Fibroblast of the aortic adventitia (primary cell): ENCODE measurements around the gene PARD3B. TPM values are rescaled to one million over a fixed set of nuclear protein-coding genes. Genes with fewer than 3 reads are reported as not detected.

Experiments
- DNase-seq: peaks from one replicate; pipeline ENCODE4 v3.0.0-alpha.2; 2010; ENCODE audit warnings: low read depth
- H3K4me3 ChIP-seq: 2 replicates; pipeline ENCODE4 v1.5.1; 2011; ENCODE audit warnings: low read depth, mild to moderate bottlenecking, control low read depth, low read length, moderate library complexity
- CTCF ChIP-seq: IDR thresholded peaks from 2 replicates; pipeline ENCODE4 v1.5.1; 2011; ENCODE audit warnings: mild to moderate bottlenecking, low read length, control low read depth, inconsistent platforms; ENCODE audit not compliant: insufficient read depth
- total RNA-seq: library from RNA; depleted of rRNA; stranded (reverse); fragments of >200 nt; gene quantifications from 2 replicates; pipeline ENCODE4 v1.2.3, GENCODE V29; 2012; ENCODE audit warnings: low replicate concordance

The PARD3B gene
- total RNA-seq, 1 donor: 15.9 TPM

DNA sequence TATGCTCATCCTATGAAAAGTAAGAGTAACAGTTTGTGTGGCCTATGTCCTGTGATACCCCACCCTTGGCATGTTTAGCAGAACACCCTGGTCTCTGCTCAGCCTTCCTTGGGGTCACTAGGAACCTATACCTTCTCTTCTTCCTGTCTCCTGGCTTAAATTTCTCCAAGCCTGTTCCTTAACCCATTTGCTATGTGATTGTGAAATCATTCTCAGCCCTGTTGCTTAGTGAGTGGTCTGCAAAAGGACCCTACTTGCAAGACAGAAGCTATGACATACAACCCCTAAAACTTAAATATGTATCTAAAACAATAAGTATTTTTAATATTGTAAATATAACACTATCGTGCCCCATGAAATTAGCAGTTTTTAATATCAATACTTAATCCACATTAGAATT is 524.7 kb downstream of the PARD3B start:
- no peak for DNase-seq
- no peak overlapping the region for H3K4me3 ChIP-seq
- no peak for TF ChIP-seq CTCF

- no peak overlapping the region for H3K4me3 ChIP-seq
- DNase-seq: no peak
- no peak for TF ChIP-seq CTCF
Observed at GRCh38 chr2:205070889-205071288, 525.6 kb downstream of the PARD3B start.

DNA sequence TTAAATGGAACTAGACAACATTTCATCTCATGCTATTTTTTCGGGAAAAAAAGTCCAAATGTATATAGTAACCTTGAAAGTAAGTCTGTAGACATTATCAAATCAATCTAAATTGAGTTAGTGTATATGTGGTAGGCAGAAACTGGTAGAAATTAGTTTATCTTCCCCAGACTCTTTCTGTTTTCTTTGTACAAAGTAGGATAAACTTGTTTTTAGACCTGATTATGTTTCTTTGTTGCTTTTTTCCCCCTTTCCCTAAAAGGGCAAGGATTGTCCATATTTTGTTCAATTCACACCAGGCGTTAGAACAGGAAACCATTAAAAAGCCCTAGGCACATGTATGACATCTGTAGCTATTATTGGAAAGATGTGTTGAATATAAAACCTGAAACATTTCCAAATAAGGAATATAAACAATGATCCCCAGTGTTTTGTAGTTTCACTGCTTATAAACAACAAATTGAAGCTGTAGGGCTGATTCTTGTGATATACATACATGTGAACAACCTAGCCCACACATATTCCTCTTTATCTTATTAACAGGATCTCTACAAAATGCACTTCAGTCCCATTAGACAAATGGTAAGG is 528.3 kb downstream of the PARD3B start:
- no peak for DNase-seq
- no peak for TF ChIP-seq CTCF
- no peak overlapping the region for H3K4me3 ChIP-seq

DNA sequence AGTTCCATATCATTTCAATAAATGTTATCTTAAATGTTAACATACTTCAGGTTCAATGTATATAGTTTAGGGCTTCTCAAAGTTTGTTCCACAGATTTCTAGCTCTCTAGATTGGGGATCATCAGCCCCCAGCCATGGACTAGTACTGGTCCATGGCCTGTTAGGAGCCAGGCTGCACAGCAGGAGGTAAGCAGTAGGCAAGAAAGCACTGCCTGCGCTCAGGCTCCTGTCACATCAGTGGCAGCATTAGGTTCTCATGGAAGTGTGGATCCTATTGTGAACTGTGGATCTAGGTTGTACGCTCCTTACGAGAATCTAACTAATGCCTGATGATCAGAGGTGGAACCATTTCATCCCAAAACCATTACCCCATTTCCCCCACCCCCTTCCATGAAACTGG is 531.1 kb downstream of the PARD3B start:
- no peak for DNase-seq
- H3K4me3 ChIP-seq: no peak overlapping the region
- TF ChIP-seq CTCF: no peak

GRCh38 chr2:205077159-205077558 is 531.9 kb downstream of the PARD3B start:
- no peak overlapping the region for H3K4me3 ChIP-seq
- no peak for DNase-seq
- no peak for TF ChIP-seq CTCF

DNA sequence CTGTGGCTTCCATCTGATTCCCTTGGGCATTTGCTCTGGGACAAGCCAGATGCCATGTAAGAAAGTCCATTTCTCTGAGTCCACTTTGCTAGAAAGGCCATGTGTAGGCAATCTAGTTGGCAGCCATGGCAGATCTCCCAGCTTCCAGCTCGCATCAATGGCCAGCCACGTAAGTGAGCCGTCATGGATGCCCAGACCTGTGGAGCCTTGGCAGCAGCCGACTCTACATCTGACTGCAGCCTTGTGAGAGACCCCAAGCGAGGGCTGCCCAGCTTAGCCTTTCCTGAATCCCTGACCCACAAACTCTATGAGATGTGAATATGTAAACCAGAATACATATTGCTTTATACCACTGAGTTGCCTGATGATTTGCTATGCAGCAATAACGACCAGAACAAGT is 533.5 kb downstream of the PARD3B start:
- DNase-seq: no peak
- H3K4me3 ChIP-seq: no peak overlapping the region
- no peak for TF ChIP-seq CTCF

GRCh38 chr2:205079173-205079572 is 533.9 kb downstream of the PARD3B start:
- TF ChIP-seq CTCF: no peak

More at GRCh38 chr2:205079173-205079572, 533.9 kb downstream of the PARD3B start:
- H3K4me3 ChIP-seq: no peak overlapping the region
- no peak for DNase-seq
